H9 (cell line): ENCODE data around the gene CRNKL1. TPM values are rescaled to one million over a fixed set of nuclear protein-coding genes. Genes with fewer than 3 reads are reported as not detected.

Experiments
- DNase-seq: peaks from one replicate; pipeline ENCODE4 v3.0.0-alpha.2; 2017
- H2AFZ ChIP-seq: one replicate; pipeline ENCODE4 v1.6.1; 2013; ENCODE audit warnings: mild to moderate bottlenecking, low read length, control low read depth, moderate library complexity
- H2AK5ac ChIP-seq: 2 replicates; pipeline ENCODE4 v1.6.1; 2013; ENCODE audit warnings: low read length, control low read depth, mixed read lengths; ENCODE audit not compliant: insufficient read length
- H2BK120ac ChIP-seq: one replicate; pipeline ENCODE4 v1.6.1; 2013; ENCODE audit warnings: low read depth, mild to moderate bottlenecking, low read length, control low read depth, inconsistent platforms; ENCODE audit not compliant: poor library complexity, severe bottlenecking
- H2BK12ac ChIP-seq: 2 replicates; pipeline ENCODE4 v1.6.1; 2013; ENCODE audit warnings: low read length, control low read depth, mixed read lengths, low read depth; ENCODE audit not compliant: insufficient read length
- H2BK15ac ChIP-seq: 2 replicates; pipeline ENCODE4 v1.6.1; 2013; ENCODE audit warnings: low read depth, low read length, control low read depth
- H2BK20ac ChIP-seq: one replicate; pipeline ENCODE4 v1.6.1; 2013; ENCODE audit warnings: low read depth, mild to moderate bottlenecking, low read length, control low read depth, inconsistent platforms; ENCODE audit not compliant: poor library complexity, severe bottlenecking
- H2BK5ac ChIP-seq: 2 replicates; pipeline ENCODE4 v1.6.1; 2013; ENCODE audit warnings: low read length, control low read depth, mixed read lengths; ENCODE audit not compliant: insufficient read length
- H3K14ac ChIP-seq: 2 replicates; pipeline ENCODE4 v1.6.1; 2013; ENCODE audit warnings: low read length, control low read depth; ENCODE audit not compliant: insufficient read depth
- H3K18ac ChIP-seq: 2 replicates; pipeline ENCODE4 v1.6.1; 2013; ENCODE audit warnings: low read depth, mild to moderate bottlenecking, mixed read lengths, low read length, control low read depth; ENCODE audit not compliant: insufficient read length
- H3K23ac ChIP-seq: 2 replicates; pipeline ENCODE4 v1.6.1; 2013; ENCODE audit warnings: low read length, control low read depth, mixed read lengths, low read depth; ENCODE audit not compliant: insufficient read length
- H3K23me2 ChIP-seq: 2 replicates; pipeline ENCODE4 v1.6.1; 2013; ENCODE audit warnings: low read depth, mild to moderate bottlenecking, mixed read lengths, low read length, control low read depth; ENCODE audit not compliant: insufficient read length, poor library complexity, severe bottlenecking
- H3K27ac ChIP-seq: 2 replicates; pipeline ENCODE4 v1.5.1; 2013; ENCODE audit warnings: low read length, control low read depth, mixed read lengths, low read depth; ENCODE audit not compliant: insufficient read length
- H3K27me3 ChIP-seq: 2 replicates; pipeline ENCODE4 v1.6.1; 2013; ENCODE audit warnings: low read length, control low read depth, inconsistent platforms; ENCODE audit not compliant: insufficient read depth
- H3K4ac ChIP-seq: 2 replicates; pipeline ENCODE4 v1.6.1; 2013; ENCODE audit warnings: low read depth, mild to moderate bottlenecking, control low read depth, inconsistent platforms, low read length, moderate library complexity
- H3K4me1 ChIP-seq: 2 replicates; pipeline ENCODE4 v1.6.1; 2013; ENCODE audit warnings: low read length, control low read depth, inconsistent platforms; ENCODE audit not compliant: insufficient read depth
- H3K4me2 ChIP-seq: 2 replicates; pipeline ENCODE4 v1.6.1; 2013; ENCODE audit warnings: low read length, control low read depth, mixed read lengths; ENCODE audit not compliant: insufficient read length, insufficient read depth
- H3K56ac ChIP-seq: 2 replicates; pipeline ENCODE4 v1.6.1; 2013; ENCODE audit warnings: low read depth, mild to moderate bottlenecking, mixed read lengths, low read length, control low read depth; ENCODE audit not compliant: insufficient read length
- H3K79me1 ChIP-seq: 2 replicates; pipeline ENCODE4 v1.6.1; 2013; ENCODE audit warnings: low read depth, mild to moderate bottlenecking, moderate library complexity, low read length, control low read depth, inconsistent platforms; ENCODE audit not compliant: insufficient read depth, poor library complexity, severe bottlenecking
- H3K79me2 ChIP-seq: 2 replicates; pipeline ENCODE4 v1.6.1; 2013; ENCODE audit warnings: low read length, control low read depth, inconsistent platforms; ENCODE audit not compliant: insufficient read depth
- H3K9ac ChIP-seq: 2 replicates; pipeline ENCODE4 v1.6.1; 2013; ENCODE audit warnings: low read length, control low read depth, mixed read lengths; ENCODE audit not compliant: insufficient read length; ENCODE audit errors: extremely low read depth
- H3K9me3 ChIP-seq: one replicate; pipeline ENCODE4 v1.6.1; 2013; ENCODE audit warnings: low read depth, low read length, inconsistent platforms; ENCODE audit not compliant: control insufficient read depth
- H3T11ph ChIP-seq: one replicate; pipeline ENCODE4 v1.6.1; 2013; ENCODE audit warnings: mild to moderate bottlenecking, low read length, control low read depth, inconsistent platforms
- H4K20me1 ChIP-seq: one replicate; pipeline ENCODE4 v1.6.1; 2013; ENCODE audit not compliant: control insufficient read depth, insufficient read length, insufficient read depth
- H4K5ac ChIP-seq: 2 replicates; pipeline ENCODE4 v1.6.1; 2013; ENCODE audit warnings: low read depth, mild to moderate bottlenecking, mixed read lengths, low read length, control low read depth; ENCODE audit not compliant: insufficient read length
- H4K8ac ChIP-seq: replicated peaks from 2 replicates; pipeline ENCODE4 v1.6.1; 2013; ENCODE audit warnings: low read length, control low read depth, mixed read lengths, low read depth; ENCODE audit not compliant: insufficient read length
- H4K91ac ChIP-seq: 2 replicates; pipeline ENCODE4 v1.6.1; 2013; ENCODE audit warnings: low read depth, mild to moderate bottlenecking, moderate library complexity, mixed read lengths, low read length, control low read depth; ENCODE audit not compliant: insufficient read length
- H3K27ac Mint-ChIP-seq, 3 experiments: 2 replicates in 2 of 3; 3 replicates in 1 of 3; pipeline ENCODE4 v1.8.0; 2020 to 2021; ENCODE audit warnings: mixed read lengths in 3 of 3, mild to moderate bottlenecking in 1 of 3, moderate library complexity in 1 of 3
- H3K27me3 Mint-ChIP-seq: 2 replicates; pipeline ENCODE4 v1.8.0; 2021; ENCODE audit warnings: low read depth, mild to moderate bottlenecking, moderate library complexity, mixed read lengths
- H3K36me3 Mint-ChIP-seq, 3 experiments: 2 replicates in 2 of 3; 3 replicates in 1 of 3; pipeline ENCODE4 v1.8.0; 2020 to 2021; ENCODE audit warnings: low read depth in 3 of 3, mixed read lengths in 3 of 3; ENCODE audit not compliant: insufficient read depth in 1 of 3
- H3K4me1 Mint-ChIP-seq, 2 experiments: 2 replicates each; pipeline ENCODE4 v1.8.0; 2020; ENCODE audit warnings: mixed read lengths in 2 of 2
- H3K4me3 Mint-ChIP-seq, 2 experiments: 2 replicates in 1 of 2; 3 replicates in 1 of 2; pipeline ENCODE4 v1.8.0; 2020 to 2021; ENCODE audit warnings: mild to moderate bottlenecking in 2 of 2, mixed read lengths in 2 of 2, moderate library complexity in 1 of 2
- H3K9me3 Mint-ChIP-seq, 2 experiments: 2 replicates in 1 of 2; 3 replicates in 1 of 2; pipeline ENCODE4 v1.8.0; 2020; ENCODE audit warnings: mild to moderate bottlenecking in 2 of 2, mixed read lengths in 2 of 2, moderate library complexity in 1 of 2
- CTCF ChIP-seq: fragments of 200-600 bp; sonication (generic); conservative IDR thresholded peaks from 3 replicates; pipeline ENCODE4 v1.8.0; 2021; ENCODE audit warnings: antibody characterized with exemption, mild to moderate bottlenecking
- WGBS: extraction: QIAGEN DNeasy Blood & Tissue Kit; methylation state at CpG from one replicate; pipeline ENCODE4 v1.1.7; 2013; ENCODE audit warnings: missing lambda C conversion rate, low lambda C conversion rate, mixed read lengths; ENCODE audit not compliant: insufficient read length; ENCODE audit errors: extremely low coverage; 5-methylcytosine and 5-hydroxymethylcytosine counted together
- total RNA-seq: library from RNA; stranded (reverse); gene quantifications from 2 replicates; pipeline ENCODE4 v1.2.1, GENCODE V29; 2021

Gene CRNKL1
- total RNA-seq, 1 experiment from 2014 or later = 30.2 TPM

- H3K27me3 ChIP-seq = no peaks in the 10 kb centered on the region; the same call in 1 of the 2 replicates
- H4K5ac ChIP-seq = no peak overlapping the region
- H3K9me3 ChIP-seq = no peaks in the 10 kb centered on the region
- no peak overlapping the region for H3T11ph ChIP-seq
- Mint-ChIP-seq H3K27me3 (peaks cover 6% of the 10 kb centered on the region), H3K9me3 (no peaks in the 10 kb centered on the region), H3K27ac (no peak overlapping the region; a peak in 1 of 7 replicates), H3K4me1 (peaks cover under 1 to 6% of the 10 kb centered on the region in 2 experiments), H3K36me3 (no peaks in the 10 kb centered on the region), H3K4me3 (no peak overlapping the region)
- H3K23ac ChIP-seq = no peak overlapping the region
- no peak overlapping the region for H2BK15ac ChIP-seq
- no peak overlapping the region for H3K4me2 ChIP-seq
- no peaks in the 10 kb centered on the region for H4K20me1 ChIP-seq
- no peak overlapping the region for H3K18ac ChIP-seq
- no peak overlapping the region for H2BK20ac ChIP-seq
- H3K4ac ChIP-seq = no peak overlapping the region
- TF ChIP-seq CTCF = no peak
- H4K91ac ChIP-seq = no peak overlapping the region
- WGBS = no CpG with 5 or more reads among the region's 8 CpGs
- no peaks in the 10 kb centered on the region for H3K79me1 ChIP-seq
- no peak overlapping the region for H3K56ac ChIP-seq
- H2BK12ac ChIP-seq = no peak overlapping the region
- no peak overlapping the region for H3K9ac ChIP-seq
- H3K23me2 ChIP-seq = no peaks in the 10 kb centered on the region
- no peak for DNase-seq
- H2BK5ac ChIP-seq = no peak overlapping the region
- H2AK5ac ChIP-seq = no peak overlapping the region
- H3K79me2 ChIP-seq = no peaks in the 10 kb centered on the region
- H4K8ac ChIP-seq = no peak overlapping the region
- no peak overlapping the region for H3K14ac ChIP-seq
- no peak overlapping the region for H2BK120ac ChIP-seq
- no peak overlapping the region for H2AFZ ChIP-seq
- H3K27ac ChIP-seq = no peak overlapping the region
- H3K4me1 ChIP-seq = peaks cover under 1% of the 10 kb centered on the region; the same call in 1 of the 2 replicates
Measured at GRCh38 chr20:20084296-20084752, 32.1 kb upstream of the CRNKL1 start.
